Kidney tubule cell (primary cell): ENCODE data around the gene MT1X.
"Not testable (repeated sequence)": the region's sequence is repeated elsewhere in the genome, so short reads cannot be mapped to it uniquely, and the experiment has no call there.

Source experiments
- DNase-seq: peaks from one replicate; pipeline ENCODE4 v3.0.0-alpha.2; 2018; ENCODE audit warnings: low spot score

MT1X gene

DNA sequence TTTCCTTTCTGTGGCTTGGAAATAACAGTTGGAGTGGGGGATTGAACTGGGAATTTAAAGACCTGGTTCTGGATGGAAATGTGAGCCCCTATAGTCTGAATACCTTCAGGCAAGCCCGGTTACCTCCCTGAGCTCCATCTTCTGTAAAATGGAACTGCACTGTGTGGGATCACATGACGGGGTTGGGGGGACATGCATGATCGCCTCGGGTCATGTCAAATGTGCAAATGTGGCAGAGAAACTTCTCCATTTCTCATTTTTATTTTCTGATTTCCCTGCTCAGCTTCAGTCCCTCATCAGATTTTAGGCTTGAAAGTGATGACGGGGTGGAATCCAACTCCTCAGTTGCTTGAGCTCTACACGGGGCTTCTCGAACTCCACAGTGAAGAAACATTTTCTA lies 29.1 kb upstream of the MT1X start:
- no peak for DNase-seq

DNA sequence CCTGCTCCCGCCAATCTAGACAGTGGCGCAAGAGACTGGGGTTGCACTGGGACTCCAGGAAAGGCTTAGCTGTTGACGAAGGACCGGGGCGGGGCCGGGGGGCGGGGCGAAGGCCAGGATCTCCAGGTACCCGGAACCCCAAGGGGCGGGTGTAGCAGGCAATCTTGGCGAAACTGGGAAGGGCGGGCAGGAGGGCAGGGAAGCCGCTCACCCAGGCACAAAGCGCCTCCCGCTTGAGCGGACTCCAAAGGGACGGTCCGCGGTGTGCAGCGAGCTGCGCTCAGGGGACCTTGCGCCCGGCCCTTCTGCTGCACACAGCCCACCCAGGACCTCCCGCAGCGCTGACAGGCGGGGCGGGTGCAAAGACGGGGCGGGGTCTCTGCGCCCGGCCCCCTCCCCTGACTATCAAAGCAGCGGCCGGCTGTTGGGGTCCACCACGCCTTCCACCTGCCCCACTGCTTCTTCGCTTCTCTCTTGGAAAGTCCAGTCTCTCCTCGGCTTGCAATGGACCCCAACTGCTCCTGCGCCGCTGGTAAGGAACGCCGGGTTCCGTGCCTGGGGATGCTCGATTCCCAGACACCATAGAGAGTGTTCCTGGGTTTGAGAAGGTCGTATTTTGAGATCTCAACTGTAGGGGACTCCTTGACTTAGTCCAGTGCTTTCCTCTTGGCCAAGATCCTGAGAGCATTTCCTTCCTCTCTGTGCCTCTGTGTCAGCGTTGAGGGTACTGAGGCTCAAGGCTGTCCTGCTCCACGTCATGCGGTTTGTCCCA lies 24.5 kb upstream of the MT1X start, which contains the start of gene MT1F:
TSS of gene MT1F (plus strand) at position 405 of the 772 bp plus-strand sequence. CDS start at position 505, 100 bp downstream.
- DNase-seq, result peak; percentile 89

DNA sequence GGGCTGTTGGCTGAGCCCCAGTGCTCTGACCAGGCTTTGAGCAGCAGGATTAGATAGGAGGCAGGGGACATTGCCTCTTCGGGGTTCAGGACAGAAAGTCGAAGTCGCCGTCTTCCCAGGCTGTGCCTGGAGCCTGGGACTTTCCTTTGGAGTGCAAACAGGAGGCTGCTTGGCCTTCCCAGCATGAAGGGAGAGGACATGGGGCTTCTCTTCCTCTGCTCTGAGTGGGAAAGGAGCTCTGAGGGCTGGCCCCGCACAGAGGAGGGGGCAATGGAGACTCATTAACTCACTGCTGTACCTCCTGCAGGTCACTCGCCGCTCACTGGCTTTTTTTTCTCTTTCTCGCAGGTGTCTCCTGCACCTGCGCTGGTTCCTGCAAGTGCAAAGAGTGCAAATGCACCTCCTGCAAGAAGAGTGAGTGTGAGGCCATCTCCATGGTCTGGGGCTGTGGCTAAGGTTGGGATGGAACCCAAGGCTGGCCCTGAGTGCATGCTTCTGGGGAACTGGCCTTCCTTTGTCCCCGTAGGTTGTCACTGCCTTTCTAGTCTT lies 23.9 kb upstream of the MT1X start:
- no peak for DNase-seq

DNA sequence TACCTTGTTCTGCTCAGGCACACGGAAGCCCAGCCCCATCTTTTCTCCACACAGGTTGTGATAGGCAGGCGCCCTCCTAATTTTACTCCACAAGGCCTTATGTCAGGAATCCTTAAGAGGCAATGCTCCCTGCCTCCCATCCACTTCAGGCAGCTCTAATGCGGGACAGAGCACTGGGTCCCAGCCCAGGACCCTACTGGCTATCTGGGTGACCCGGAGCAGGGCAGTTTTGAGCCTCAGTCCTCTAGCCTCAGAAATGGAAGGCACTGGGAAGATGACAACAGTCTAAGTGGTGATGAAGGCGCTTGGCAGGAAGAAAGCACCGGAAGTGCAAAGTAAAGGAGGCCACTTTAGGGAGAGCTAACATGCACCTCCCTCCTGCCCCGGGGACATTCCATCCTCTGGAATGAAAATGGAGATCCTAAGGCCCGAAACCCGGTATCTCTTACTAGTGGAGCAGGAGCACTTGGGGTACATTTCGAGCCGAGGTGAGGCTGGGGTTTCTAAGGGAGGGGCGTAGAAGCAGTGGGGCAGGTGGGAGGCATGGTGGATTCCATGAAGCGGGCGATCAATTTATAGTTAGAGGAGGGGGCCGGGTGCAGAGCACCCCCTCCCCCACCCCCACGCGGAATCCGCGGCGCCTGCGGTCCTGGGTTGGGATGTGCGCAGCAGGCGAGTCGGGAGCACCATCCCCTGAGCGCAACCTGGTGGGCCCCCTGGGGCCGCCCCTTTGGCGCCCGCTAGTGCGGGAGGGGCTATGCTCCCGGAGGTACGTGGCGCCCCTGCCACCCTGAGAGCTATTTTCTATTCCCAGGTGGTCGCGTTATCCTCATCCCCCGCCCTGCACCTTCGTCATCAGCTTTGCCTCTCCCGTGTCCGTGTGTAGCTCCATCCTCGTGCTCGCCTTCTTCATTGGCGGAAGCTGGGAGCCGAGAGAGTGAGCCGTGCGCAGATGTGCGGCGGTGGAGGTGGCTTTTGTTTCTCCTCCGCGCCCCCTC lies 19.6 kb upstream of the MT1X start:
- DNase-seq, result no peak

DNA sequence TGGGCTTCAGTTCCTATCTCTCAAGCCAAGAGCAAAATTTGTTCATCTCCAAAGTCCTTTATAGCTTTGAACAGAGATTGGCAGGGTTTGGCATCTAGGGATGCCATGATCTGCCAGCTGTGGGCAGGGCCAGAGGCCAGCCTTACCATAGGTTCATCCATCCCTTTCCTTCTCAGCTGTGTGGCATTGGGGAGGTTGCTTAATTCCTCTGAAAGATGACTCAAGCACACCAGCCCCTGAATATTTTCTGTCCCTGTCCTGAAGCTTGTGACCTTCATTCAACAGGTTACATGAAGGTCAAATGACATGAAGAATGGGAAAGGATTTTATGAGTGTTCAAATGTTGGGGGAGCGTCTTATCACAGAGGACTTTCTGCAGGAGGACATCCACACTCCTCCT lies 17.8 kb upstream of the MT1X start:
- no peak for DNase-seq

DNA sequence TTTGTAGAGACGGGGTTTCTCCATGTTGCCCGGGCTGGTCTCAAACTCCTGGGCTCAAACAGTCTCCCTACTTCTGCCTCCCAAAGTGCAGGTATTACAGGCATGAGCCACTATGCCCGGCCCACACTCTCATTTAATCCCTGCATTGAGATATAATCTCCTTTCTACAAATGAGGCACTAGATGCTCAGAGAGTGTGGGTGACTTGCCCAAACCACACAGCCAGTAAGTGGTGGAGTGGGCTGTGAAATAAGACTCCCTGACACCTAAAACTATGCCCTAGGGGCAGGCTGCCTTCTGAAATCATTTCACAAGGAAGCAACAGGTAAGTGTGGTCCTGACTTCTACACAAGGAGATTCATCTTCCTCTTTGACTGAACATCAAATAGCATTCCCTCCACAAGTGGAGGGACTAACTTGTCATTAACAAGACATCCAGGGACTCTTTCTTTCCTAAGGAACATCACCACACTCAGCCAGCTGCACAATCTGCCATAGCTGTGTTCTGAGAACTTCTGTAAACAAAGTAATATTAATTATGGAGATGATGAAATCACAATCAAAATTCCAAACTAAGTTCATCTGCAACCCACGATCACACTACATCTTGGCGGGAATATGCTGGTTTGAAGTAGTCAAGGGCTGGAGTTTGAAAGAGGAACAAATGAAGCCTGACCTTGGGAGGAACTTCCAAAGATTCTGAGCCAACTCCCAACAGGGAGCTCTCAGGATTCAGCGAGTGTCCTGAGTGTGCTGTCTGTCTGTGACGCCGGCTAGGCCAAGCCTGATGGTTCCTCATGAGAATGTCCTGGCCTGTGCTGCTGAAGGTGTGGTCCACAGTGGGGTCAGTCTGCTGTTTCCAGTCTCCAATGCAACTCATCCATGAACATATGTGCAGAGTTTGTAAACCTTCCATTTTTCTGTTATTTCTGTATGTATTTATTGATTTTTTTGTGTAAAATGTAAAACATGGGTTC lies 16.7 kb upstream of the MT1X start:
- not testable (repeated sequence) for DNase-seq

DNA sequence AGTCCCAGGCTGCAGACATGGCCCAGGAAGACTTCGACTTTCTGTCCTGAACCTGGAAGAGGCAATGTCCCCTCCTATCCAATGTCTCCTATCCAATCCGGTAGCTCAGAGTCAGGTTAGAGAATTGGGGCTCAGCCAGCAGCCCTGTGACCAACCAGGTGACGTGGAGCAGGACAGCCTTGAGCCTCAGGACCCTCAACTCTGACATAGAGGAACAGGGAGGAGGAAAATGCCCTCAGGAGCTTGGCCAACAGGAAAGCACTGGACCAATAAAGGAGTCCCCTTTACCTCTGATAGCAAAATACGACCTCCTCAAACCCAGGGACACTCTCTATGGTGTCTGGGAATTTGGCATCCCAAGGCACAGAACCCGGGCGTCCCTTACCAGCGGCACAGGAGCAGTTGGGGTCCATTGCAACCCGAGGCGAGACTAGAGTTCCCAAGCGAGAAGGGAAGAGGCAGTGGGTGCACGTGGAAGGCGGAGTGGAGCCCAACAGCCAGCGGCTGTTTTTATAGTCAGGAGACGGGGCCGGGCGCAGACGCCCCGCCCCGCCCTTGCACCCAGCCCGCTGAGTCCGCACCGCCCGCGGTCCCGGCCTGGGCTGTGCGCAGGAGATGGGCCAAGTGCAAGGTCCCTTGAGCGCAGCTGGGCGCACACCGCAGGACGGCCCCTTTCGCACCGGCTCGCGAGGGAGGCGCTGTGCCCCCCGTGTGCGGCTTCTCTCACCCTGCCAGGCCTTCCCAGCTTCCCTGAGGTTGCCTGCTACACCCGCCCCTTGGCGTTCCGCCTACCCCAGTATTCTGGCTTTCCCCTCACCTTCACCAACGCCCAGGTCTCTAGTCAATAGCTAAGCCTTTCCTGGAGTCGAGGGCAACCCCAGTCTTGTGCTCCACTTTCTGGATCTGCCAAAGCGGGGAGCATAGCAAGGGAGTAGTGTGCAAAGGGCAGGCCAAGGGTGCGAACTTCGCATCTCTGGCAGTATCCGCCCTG lies 14.4 kb upstream of the MT1X start, which contains the start of gene MT1G:
TSS of gene MT1G (minus strand) at position 485 of the 991 bp plus-strand sequence. CDS start at position 413, 72 bp downstream.
- peak; percentile 17 for DNase-seq

DNA sequence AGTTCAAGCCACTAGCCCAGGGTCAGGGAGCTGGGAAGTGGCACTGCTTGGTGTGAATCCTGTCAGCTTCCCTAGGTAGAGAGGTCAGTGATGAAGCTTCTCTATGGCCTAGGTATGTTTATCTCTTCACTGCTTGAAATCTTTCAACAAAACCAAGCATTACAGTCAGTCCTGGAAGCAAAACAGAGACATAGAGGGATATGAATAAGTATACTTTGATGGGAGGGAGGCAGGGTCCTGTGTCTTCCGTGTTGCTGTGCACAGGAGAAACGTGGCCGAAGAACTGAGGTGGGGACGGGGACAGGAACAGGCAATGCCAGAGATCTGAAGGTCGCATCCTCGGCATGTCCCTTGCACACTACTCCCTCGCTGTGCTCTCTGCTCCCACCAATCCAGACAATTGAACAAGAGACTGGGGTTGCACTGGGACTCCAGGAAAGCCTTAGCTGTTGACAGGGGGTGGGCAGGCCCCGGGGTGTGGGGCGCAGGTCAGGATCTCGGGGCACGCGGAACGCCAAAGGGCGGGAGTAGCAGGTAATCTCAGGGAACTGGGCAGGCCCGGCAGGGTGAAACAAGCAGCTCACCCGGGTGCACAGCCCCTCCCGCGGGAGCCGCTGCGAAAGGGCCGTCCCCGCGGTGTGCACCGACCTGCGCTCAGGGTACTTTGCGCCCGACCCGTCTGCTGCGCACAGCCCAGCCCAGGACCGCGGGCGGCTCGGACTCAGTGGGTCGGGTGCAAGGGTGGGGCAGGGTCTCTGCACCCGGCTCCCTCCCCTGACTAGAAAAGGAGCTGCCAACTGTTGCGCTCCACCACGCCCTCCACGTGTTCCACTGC lies 13.0 kb upstream of the MT1X start, which contains the start of gene MT1H:
TSS of gene MT1H (plus strand) at position 810 of the 835 bp plus-strand sequence. CDS start 71 bp downstream, outside the sequence.
- no peak for DNase-seq

DNA sequence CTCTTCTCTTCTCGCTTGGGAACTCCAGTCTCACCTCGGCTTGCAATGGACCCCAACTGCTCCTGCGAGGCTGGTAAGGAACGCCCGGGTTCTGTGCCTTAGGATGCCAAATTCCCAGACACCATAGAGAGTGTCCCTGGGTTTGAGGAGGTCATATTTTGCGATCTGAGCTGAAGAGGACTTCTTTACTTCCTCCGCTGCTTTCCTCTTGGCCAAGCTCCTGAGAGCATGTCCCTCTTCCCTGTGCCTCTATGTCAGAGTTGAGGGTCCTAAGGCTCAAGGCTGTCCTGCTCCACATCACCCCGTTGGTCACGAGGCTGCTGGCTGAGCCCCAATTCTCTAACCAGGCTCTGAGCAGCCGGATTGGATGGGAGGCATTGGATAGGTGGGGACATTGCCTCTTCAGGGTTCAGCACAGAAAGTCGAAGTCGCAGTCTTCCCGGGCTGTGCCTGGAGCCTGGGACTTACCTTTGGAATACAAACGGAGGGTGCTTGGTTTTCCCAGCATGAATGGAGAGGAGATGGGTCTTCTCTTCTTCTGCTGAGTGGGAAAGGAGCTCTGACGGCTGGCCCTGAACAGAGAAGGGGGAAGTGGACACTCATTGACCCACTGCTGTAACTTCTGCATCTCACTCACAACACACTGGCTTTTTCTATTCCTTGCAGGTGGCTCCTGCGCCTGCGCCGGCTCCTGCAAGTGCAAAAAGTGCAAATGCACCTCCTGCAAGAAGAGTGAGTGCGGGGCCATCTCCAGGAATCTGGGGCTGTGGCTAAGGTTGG lies 12.2 kb upstream of the MT1X start:
- no peak for DNase-seq

DNA sequence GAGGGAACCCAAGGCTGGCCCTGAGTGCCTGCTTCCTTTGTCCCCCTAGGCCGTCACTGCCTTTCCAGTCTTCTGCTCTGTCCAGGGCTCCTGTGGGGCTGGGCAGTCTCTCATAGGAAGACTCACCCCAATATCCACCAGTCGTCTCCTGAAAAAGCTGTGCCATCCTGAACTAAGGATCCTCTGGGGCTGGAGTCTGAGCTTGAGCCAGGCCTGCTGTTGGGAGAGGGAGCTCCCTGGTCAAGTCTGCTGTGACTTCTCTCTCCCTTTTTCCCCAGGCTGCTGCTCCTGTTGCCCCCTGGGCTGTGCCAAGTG lies 11.7 kb upstream of the MT1X start:
- no peak for DNase-seq

DNA sequence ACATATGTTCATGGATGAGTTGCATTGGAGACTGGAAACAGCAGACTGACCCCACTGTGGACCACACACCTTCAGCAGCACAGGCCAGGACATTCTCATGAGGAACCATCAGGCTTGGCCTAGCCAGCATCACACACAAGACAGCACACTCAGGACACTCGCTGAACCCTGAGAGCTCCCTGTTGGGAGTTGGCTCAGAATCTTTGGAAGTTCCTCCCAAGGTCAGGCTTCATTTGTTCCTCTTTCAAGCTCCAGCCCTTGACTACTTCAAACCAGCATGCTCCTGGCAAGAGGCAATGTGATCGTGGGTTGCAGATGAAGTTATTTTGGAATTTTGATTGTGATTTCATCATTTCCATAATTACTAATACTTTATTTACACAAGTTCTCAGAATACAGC lies 10.6 kb upstream of the MT1X start:
- not testable (repeated sequence) for DNase-seq

DNA sequence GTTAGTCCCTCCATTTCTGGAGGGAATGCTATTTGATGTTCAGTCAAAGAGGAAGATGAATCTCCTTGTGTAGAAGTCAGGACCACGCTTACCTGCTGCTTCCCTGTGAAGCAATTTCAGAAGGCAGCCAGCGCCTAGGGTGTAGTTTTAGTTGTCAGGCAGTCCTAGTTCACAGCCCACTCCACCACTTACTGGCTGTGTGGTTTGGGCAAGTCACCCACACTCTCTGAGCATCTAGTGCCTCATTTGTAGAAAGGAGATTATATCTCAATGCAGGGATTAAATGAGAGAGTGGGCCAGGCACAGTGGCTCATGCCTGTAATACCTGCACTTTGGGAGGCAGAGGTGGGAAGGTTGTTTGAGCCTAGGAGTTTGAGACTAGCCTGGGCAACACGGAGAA lies 10.1 kb upstream of the MT1X start:
- DNase-seq, result not testable (repeated sequence)

DNA sequence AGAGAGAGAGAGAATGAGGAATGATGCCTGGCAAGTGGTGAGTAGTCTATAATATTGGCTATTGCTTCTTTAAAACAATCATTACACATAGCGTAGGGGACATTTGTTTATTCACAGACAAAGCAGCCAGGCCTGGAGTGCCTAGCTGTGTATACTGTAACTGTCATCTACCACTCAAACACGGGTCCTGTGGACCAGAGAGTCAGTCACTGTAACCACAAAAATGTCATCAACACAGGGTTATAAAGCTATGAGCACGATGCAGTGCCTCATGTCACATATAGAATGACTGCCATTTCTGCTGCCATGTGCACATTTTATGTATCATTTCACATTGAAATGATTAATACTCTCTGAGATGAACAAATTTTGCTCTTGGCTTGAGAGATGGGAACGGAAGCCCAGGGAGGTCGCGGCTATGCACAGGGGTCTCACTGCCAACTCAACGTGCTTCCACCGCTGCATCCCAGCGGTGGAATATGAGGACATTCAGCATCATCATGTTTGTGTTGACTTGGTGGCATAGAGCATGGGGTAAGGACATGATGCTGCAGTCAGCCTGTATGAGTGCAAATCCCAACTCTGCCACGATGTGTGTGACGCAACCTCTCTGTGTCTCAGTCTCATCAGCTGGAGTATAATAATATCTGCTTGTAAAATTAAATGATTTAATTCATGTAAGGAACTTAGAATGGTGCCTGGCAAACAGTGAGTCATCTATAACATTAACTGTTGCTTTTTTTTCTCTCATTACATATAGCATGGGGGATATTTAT lies 9.3 kb upstream of the MT1X start:
- no peak for DNase-seq

DNA sequence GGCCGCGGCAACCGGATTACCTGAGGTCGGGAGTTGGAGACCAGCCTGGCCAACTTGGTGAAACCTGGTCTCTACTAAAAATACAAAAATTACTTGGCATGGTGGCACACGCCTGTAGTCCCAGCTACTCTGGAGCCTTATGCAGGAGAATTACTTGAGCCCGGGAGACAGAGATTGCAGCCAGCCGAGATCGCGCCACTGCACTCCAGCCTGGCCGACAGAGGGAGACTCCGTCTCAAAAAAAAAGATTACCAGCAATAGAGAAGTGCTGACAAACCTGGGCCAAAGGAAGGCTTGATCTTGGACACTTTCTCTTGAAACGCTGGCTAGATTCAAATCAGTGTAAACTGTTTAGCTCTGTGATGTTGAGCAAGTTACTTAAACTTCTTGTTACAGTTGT lies 8.3 kb upstream of the MT1X start:
- DNase-seq, result peak; percentile 56

DNA sequence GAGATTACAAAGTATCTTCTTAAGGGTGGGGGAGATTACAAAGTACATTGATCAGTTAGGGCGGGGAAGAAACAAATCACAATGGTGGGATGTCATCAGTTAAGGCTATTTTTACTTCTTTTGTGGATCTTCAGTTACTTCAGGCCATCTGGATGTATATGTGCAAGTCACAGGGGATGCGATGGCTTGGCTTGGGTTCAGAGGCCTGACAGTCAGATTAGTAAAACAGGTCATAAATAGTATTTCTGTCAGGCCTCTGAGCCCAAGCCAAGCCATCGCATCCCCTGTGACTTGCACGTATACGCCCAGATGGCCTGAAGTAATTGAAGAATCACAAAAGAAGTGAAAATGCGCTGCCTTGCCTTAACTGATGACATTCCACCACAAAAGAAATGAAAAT lies 7.7 kb upstream of the MT1X start:
- DNase-seq, result not testable (repeated sequence)

DNA sequence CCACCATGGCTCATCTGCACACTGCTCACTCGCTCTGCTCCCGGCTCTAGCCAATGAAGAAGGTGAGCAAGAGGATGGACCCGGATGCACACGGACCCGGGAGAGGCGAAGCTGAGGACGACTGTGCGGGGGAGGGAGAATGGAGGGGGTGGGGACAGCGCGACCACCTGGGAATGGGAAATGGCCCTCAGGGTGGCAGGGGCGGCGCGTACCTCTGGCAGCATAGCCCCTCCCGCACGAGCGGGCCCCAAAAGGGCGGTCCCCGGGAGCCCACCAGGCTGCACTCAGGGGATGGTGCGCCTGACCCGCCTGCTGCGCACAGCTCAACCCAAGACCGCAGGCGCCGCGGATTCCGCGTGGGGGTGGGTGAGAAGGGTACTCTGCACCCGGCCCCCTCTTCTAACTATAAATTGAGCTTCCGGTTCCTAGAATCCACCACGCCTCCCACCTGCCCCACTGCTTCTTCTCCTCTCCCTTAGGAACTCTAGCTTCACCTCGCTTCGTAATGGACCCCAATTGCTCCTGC lies 6.5 kb upstream of the MT1X start:
- no peak for DNase-seq

DNA sequence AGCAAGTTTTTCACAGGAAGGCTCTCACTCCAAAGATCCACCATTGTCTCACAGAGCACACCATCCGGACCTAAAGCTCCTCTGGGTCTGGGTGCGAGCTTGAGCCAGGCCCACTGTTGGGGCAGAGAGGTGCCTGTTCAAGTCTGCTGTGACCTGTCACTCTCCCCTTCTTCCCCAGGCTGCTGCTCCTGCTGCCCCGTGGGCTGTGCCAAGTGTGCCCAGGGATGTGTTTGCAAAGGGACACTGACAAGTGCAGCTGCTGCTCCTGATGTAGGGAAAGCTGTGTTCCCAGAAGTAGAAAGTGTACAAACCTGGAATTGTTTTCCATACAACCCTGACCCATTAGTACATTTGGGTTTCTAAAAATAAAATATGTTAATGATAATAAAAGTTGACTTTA lies 4.8 kb upstream of the MT1X start:
- DNase-seq, result no peak
